HCT116 (cell line): ENCODE measurements around the gene TMEM269. TPM values are rescaled to one million over a fixed set of nuclear protein-coding genes. Genes with fewer than 3 reads are reported as not detected.

ENCODE experiments used
- ATAC-seq: fragments of 200-7000 bp; cut with Tn5 transposase; 2 replicates; pipeline ENCODE4 v1.9.1; 2020; ENCODE audit warnings: mild to moderate bottlenecking, moderate library complexity
- BruUV-seq: library from RNA; stranded (reverse); fragments of 400-500 nt; replicated peaks from 2 replicates; lab custom pipeline; 2021; lab: Mats Ljungman, UMichigan
- CTCF ChIA-PET: fragments of 300-600 bp; sonication (Branson Sonifier 250); formaldehyde crosslinking; loops from one replicate; lab custom pipeline; 2021; ENCODE audit warnings: antibody characterized with exemption; lab: Charles Lee
- POLR2A ChIA-PET: fragments of 300-600, 350-600 bp; sonication (Branson Sonifier 250); formaldehyde crosslinking; loops from one replicate; lab custom pipeline; 2021; ENCODE audit warnings: antibody characterized with exemption; lab: Charles Lee
- RAD21 ChIA-PET, 2 experiments: fragments of 300-600 bp; sonication (Branson Sonifier 250); formaldehyde crosslinking; loops; one replicate each; lab custom pipeline; 2023; ENCODE audit warnings: low total read pairs in 2 of 2; ENCODE audit not compliant: uncharacterized antibody in 2 of 2, unreplicated experiment in 2 of 2, low non-redundant PET in 1 of 2; lab: Charles Lee
- DNase-seq: peaks from one replicate; pipeline ENCODE4 v3.0.0-alpha.2; 2010; ENCODE audit warnings: low read depth, low spot score
- H2AFZ ChIP-seq: fragments of 200-600 bp; shearing (Covaris generic), sonication (generic); 2 replicates; pipeline ENCODE4 v1.6.1; 2017; ENCODE audit warnings: low read depth, mixed run types, mixed read lengths, antibody characterized with exemption, low read length; ENCODE audit not compliant: poor library complexity, severe bottlenecking
- H3K27ac ChIP-seq: 2 replicates; pipeline ENCODE4 v1.5.1; 2012; ENCODE audit warnings: low read depth, low read length
- H3K27me3 ChIP-seq: fragments of 200-600 bp; sonication (generic); 2 replicates; pipeline ENCODE4 v1.6.1; 2016; ENCODE audit warnings: mixed run types, low read length, mixed read lengths; ENCODE audit not compliant: insufficient read depth
- H3K36me3 ChIP-seq, 2 experiments: fragments of 200-500 bp in 1 of 2; fragments of 200-600 bp in 1 of 2; sonication (Bioruptor generic) in 1 of 2; sonication (generic) in 1 of 2; 2 replicates each; pipeline versions ENCODE4 v1.5.1 to v1.6.1; 2014 to 2016; ENCODE audit warnings: low read length in 2 of 2, inconsistent platforms in 1 of 2, mixed read lengths in 1 of 2, mixed run types in 1 of 2; ENCODE audit not compliant: insufficient read depth in 2 of 2, control insufficient read depth in 1 of 2
- H3K4me1 ChIP-seq, 2 experiments: fragments of 200-600 bp in 1 of 2; sonication (generic) in 1 of 2; 2 replicates each; pipeline versions ENCODE4 v1.5.1 to v1.6.1; 2012 to 2017; ENCODE audit warnings: low read length in 2 of 2, inconsistent platforms in 1 of 2, mild to moderate bottlenecking in 1 of 2, mixed read lengths in 1 of 2, mixed run types in 1 of 2, moderate library complexity in 1 of 2; ENCODE audit not compliant: insufficient read depth in 2 of 2, control insufficient read depth in 1 of 2
- H3K4me2 ChIP-seq: fragments of 200-600 bp; sonication (generic); 2 replicates; pipeline ENCODE4 v1.6.1; 2017; ENCODE audit warnings: mixed run types, low read length, mixed read lengths
- H3K4me3 ChIP-seq, 2 experiments: fragments of 200-600 bp in 1 of 2; sonication (generic) in 1 of 2; replicated peaks in 1 of 2; 2 replicates each; pipeline ENCODE4 v1.5.1; 2011 to 2016; ENCODE audit warnings: low read length in 2 of 2, control low read depth in 1 of 2, low read depth in 1 of 2, mild to moderate bottlenecking in 1 of 2, mixed read lengths in 1 of 2, mixed run types in 1 of 2
- H3K79me2 ChIP-seq: fragments of 200-600 bp; sonication (generic); 2 replicates; pipeline ENCODE4 v1.6.1; 2017; ENCODE audit warnings: mild to moderate bottlenecking, mixed run types, low read length, moderate library complexity, mixed read lengths; ENCODE audit not compliant: insufficient read depth
- H3K9ac ChIP-seq: fragments of 200-600 bp; sonication (generic); 2 replicates; pipeline ENCODE4 v1.6.1; 2016; ENCODE audit warnings: low read length, mixed read lengths
- H3K9me2 ChIP-seq: fragments of 200-600 bp; sonication (generic), shearing (Covaris generic); 2 replicates; pipeline ENCODE4 v1.6.1; 2017; ENCODE audit warnings: mixed run types, mild to moderate bottlenecking, moderate library complexity; ENCODE audit not compliant: insufficient read depth
- H3K9me3 ChIP-seq, 2 experiments: fragments of 200-500 bp in 1 of 2; fragments of 200-600 bp in 1 of 2; sonication (Bioruptor generic) in 1 of 2; sonication (generic) in 1 of 2; 2 replicates each; pipeline ENCODE4 v1.6.1; 2014 to 2017; ENCODE audit warnings: low read length in 2 of 2, mixed read lengths in 2 of 2, inconsistent platforms in 1 of 2, low read depth in 1 of 2, mild to moderate bottlenecking in 1 of 2, mixed run types in 1 of 2, moderate library complexity in 1 of 2; ENCODE audit not compliant: control insufficient read depth in 1 of 2, insufficient read depth in 1 of 2
- H4K20me1 ChIP-seq: fragments of 200-600 bp; sonication (generic), shearing (Covaris generic); 2 replicates; pipeline ENCODE4 v1.6.1; 2017; ENCODE audit warnings: mixed run types, mild to moderate bottlenecking, moderate library complexity; ENCODE audit not compliant: insufficient read depth
- ATF3 ChIP-seq: IDR thresholded peaks from 2 replicates; pipeline ENCODE4 v1.6.1; 2012
- CBX3 ChIP-seq: IDR thresholded peaks from 2 replicates; pipeline ENCODE4 v1.6.1; 2012; ENCODE audit warnings: low read depth
- CEBPB ChIP-seq: IDR thresholded peaks from 2 replicates; pipeline ENCODE4 v1.6.1; 2012; ENCODE audit warnings: low read depth
- CTCF ChIP-seq, 3 experiments: fragments of 200-600 bp in 1 of 3; sonication (generic) in 1 of 3; IDR thresholded peaks in 2 of 3; conservative IDR thresholded peaks in 1 of 3; 2 replicates each; pipeline ENCODE4 v1.5.1; 2012 to 2017; ENCODE audit warnings: low read depth in 2 of 3, low read length in 2 of 3, antibody characterized with exemption in 1 of 3, borderline replicate concordance in 1 of 3, control low read depth in 1 of 3, mild to moderate bottlenecking in 1 of 3, mixed read lengths in 1 of 3, mixed run types in 1 of 3, moderate library complexity in 1 of 3; ENCODE audit not compliant: insufficient read depth in 1 of 3
- EGR1 ChIP-seq: IDR thresholded peaks from 2 replicates; pipeline ENCODE4 v1.6.1; 2012; ENCODE audit warnings: low read depth
- ELF1 ChIP-seq: IDR thresholded peaks from 2 replicates; pipeline ENCODE4 v1.6.1; 2012; ENCODE audit warnings: low read depth, borderline replicate concordance
- FOSL1 ChIP-seq: IDR thresholded peaks from 2 replicates; pipeline ENCODE4 v1.6.1; 2012; ENCODE audit warnings: low read depth
- MAX ChIP-seq: IDR thresholded peaks from 2 replicates; pipeline ENCODE4 v1.6.1; 2012
- POLR2A ChIP-seq: IDR thresholded peaks from 2 replicates; pipeline ENCODE4 v1.7.0; 2011; ENCODE audit warnings: borderline replicate concordance; ENCODE audit not compliant: insufficient read depth, insufficient read length; ENCODE audit errors: extremely low read depth
- POLR2AphosphoS5 ChIP-seq: IDR thresholded peaks from 2 replicates; pipeline ENCODE4 v1.6.1; 2011; ENCODE audit warnings: mild to moderate bottlenecking, low read depth, low read length, moderate library complexity
- RAD21 ChIP-seq: IDR thresholded peaks from 2 replicates; pipeline ENCODE4 v1.6.1; 2012; ENCODE audit warnings: low read depth, mild to moderate bottlenecking
- REST ChIP-seq: IDR thresholded peaks from 2 replicates; pipeline ENCODE4 v1.6.1; 2012; ENCODE audit warnings: low read depth
- SIN3A ChIP-seq: IDR thresholded peaks from 2 replicates; pipeline ENCODE4 v1.6.1; 2012; ENCODE audit warnings: low read depth
- SP1 ChIP-seq: IDR thresholded peaks from 2 replicates; pipeline ENCODE4 v1.6.1; 2012; ENCODE audit warnings: low read depth
- SRF ChIP-seq: IDR thresholded peaks from 2 replicates; pipeline ENCODE4 v1.6.1; 2012; ENCODE audit warnings: low read depth
- TCF7L2 ChIP-seq: IDR thresholded peaks from 2 replicates; pipeline ENCODE4 v1.7.0; 2011; ENCODE audit warnings: borderline replicate concordance, inconsistent platforms; ENCODE audit not compliant: insufficient read depth, insufficient read length; ENCODE audit errors: extremely low read depth
- YY1 ChIP-seq: IDR thresholded peaks from 2 replicates; pipeline ENCODE4 v1.6.1; 2011; ENCODE audit warnings: low read length, low read depth, moderate library complexity, mild to moderate bottlenecking; ENCODE audit not compliant: insufficient replicate concordance; ENCODE audit errors: extremely low read depth
- ZFX ChIP-seq: fragments of 450-650 bp; IDR thresholded peaks from 2 replicates; pipeline ENCODE4 v1.6.1; 2017
- intact Hi-C: fragments of 100-400 bp; cut with micrococcal nuclease; formaldehyde crosslinking; loops from 2 replicates; pipeline ENCODE4 v1.10.0; 2022
- total RNA-seq: library from RNA; stranded (reverse); gene quantifications from one replicate; pipeline ENCODE4 v1.2.1, GENCODE V29; 2021; ENCODE audit not compliant: unreplicated experiment

TMEM269 gene
- total RNA-seq, 1 experiment from 2014 or later: 0.34 TPM

DNA sequence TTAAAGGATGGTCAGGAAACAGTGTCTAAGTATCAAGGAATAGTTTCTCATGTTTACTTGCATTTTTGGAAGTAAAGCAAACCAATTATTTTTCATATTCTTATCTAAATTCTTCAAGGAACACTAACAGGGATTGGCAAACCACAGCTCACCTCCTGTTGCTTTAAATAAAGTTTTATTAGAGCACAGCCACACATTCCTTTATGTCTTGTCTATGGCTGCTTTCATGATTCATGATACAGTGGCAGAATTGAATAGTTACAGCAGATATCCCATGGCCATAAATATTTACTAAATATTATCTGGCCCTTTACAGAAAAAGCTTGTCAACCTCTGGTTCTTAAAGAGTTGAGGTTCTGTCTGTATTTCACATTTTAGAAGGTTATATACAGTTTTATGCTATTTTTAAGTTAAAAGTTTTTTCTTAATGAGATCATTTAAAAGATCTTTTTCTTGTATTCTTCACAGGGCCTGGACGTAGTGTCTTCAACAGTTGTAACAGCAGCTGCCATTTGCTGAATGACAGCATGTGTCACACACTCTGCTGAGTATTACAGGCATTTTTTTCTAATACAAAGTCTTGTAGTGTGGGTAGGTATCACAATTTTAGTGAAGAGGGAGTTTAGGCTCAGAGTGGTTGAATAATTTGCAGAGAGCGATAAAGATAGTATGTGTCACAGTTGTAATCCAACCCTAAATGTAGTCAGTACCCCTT is 64.2 kb downstream of the TMEM269 start (continued):
- no peak for TF ChIP-seq ATF3
- no peak for TF ChIP-seq SIN3A
- no peak for TF ChIP-seq EGR1
- TF ChIP-seq ELF1: no peak
- TF ChIP-seq CBX3: no peak
- no peak for TF ChIP-seq POLR2AphosphoS5
- no peak for TF ChIP-seq POLR2A
- TF ChIP-seq RAD21: no peak
- no peak for TF ChIP-seq SRF
- TF ChIP-seq MAX: no peak
- TF ChIP-seq SP1: no peak
- TF ChIP-seq, all 23 proteins: peak for 0

- ChIA-PET POLR2A (no interaction called here), RAD21 (no interaction called here), CTCF (interaction anchor here (2.1 kb wide), 1 partner anchor 224 kb away, joined by 4 read pairs; no protein-coding TSS in a partner anchor)
- Histone ChIP-seq H3K9me3 (no peaks in the 10 kb centered on the region), H3K9me2 (no peaks in the 10 kb centered on the region), H3K9ac (no peak overlapping the region), H3K27ac (no peak overlapping the region), H3K36me3 (peaks cover 7 to 8% of the 10 kb centered on the region in 2 experiments; a peak in 3 of 4 replicates), H3K4me1 (peaks cover 7 to 16% of the 10 kb centered on the region in 2 experiments; a peak in 3 of 4 replicates), H3K79me2 (peaks cover 23% of the 10 kb centered on the region), H3K4me2 (no peak overlapping the region), H4K20me1 (no peaks in the 10 kb centered on the region), H3K4me3 (no peak overlapping the region), H2AFZ (no peak overlapping the region), H3K27me3 (no peaks in the 10 kb centered on the region)
- no TSS peak for BruUV-seq
- TF ChIP-seq SP1 (no peak), CEBPB (no peak), ATF3 (no peak), RAD21 (no peak), POLR2A (no peak), ZFX (no peak), CTCF (IDR thresholded peaks at IDR 0.05 in 2 of 3, conservative IDR thresholded peaks at IDR 0.05 in 1 of 3; ENCODE audit: borderline replicate concordance in 1 of 3, insufficient read depth in 1 of 3, low read depth in 2 of 3, low read length in 2 of 3) (no peak), YY1 (no peak), TCF7L2 (no peak), REST (no peak), FOSL1 (no peak)
- ATAC-seq (no peak), DNase-seq (no peak)
- intact Hi-C loops: no loop called here
These were observed 65.2 kb downstream of the TMEM269 start for GRCh38 chr1:42849944-42850343.
